Measurements from ENCODE around the gene PAH. TPM values are rescaled to one million over a fixed set of nuclear protein-coding genes. Genes with fewer than 3 reads are reported as not detected.

Gene PAH
- total RNA-seq, 3 donors from 2014 or later: 2.8 TPM; not detected in 2

DNA sequence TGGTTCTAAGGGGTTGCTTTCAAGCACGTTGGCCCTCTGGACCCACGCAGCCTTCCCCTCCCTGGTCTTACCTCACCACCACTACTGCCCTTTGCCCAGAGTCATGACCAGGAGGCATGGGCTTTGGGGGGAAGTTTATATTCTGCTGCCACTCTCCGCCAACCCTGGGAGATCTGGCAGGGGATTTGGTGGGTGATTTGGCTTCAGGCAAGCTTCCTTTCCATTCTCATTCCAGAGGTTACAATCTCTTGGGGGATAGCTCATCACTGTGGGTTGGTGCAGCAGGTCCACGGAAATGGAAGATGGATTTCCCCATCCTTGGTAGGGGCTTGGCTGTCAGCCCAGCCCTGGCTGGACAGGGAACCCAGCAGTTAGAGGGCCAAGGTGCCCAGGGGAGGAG is 6.3 kb downstream of the PAH start:
- no peak for DNase-seq (ENCODE audit: low spot score in 2 of 2)
- intact Hi-C loops (cut with DNase I; ENCODE audit: low total_unique reads): no loop called here
- no peaks in the 10 kb centered on the region for H3K27me3 ChIP-seq
- no peak overlapping the region for H3K27ac ChIP-seq
- H3K4me1 ChIP-seq: no peaks in the 10 kb centered on the region
- H3K9me3 ChIP-seq: no peaks in the 10 kb centered on the region
- TF ChIP-seq POLR2AphosphoS5 (IDR thresholded peaks at IDR 0.05) (no peak), POLR2A (IDR thresholded peaks at IDR 0.05) (no peak)
- TF ChIP-seq, protein P1, sequence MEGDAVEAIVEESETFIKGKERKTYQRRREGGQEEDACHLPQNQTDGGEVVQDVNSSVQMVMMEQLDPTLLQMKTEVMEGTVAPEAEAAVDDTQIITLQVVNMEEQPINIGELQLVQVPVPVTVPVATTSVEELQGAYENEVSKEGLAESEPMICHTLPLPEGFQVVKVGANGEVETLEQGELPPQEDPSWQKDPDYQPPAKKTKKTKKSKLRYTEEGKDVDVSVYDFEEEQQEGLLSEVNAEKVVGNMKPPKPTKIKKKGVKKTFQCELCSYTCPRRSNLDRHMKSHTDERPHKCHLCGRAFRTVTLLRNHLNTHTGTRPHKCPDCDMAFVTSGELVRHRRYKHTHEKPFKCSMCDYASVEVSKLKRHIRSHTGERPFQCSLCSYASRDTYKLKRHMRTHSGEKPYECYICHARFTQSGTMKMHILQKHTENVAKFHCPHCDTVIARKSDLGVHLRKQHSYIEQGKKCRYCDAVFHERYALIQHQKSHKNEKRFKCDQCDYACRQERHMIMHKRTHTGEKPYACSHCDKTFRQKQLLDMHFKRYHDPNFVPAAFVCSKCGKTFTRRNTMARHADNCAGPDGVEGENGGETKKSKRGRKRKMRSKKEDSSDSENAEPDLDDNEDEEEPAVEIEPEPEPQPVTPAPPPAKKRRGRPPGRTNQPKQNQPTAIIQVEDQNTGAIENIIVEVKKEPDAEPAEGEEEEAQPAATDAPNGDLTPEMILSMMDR (IDR thresholded peaks at IDR 0.05): no peak
- no peaks in the 10 kb centered on the region for H3K36me3 ChIP-seq
- no peak overlapping the region for H3K4me3 ChIP-seq

DNA sequence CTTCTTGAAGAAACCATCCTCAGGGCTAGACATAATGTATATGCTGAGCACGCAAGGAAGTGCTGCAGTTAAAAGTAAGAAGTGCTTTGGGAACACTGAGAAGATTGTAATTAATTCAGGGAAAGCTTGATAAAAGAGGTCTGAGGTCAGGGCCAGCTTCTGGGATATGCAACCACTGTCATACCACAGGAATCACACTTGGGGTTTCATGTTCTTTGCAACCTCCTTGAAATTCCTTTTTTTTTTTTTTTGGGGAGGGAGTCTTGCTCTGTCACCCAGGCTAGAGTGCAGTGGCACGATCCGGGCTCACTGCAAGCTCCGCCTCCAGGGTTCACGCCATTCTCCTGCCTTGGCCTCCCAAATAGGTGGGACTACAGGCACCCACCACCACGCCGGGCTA is 6.9 kb downstream of the PAH start:
- no peaks in the 10 kb centered on the region for H3K4me1 ChIP-seq
- no peaks in the 10 kb centered on the region for H3K27me3 ChIP-seq
- intact Hi-C loops (cut with DNase I; ENCODE audit: low total_unique reads): no loop called here
- no peaks in the 10 kb centered on the region for H3K9me3 ChIP-seq
- no peaks in the 10 kb centered on the region for H3K36me3 ChIP-seq
- no peak overlapping the region for H3K4me3 ChIP-seq
- no peak for DNase-seq (ENCODE audit: low spot score in 2 of 2)
- TF ChIP-seq, protein P1 (IDR thresholded peaks at IDR 0.05): no peak
- TF ChIP-seq POLR2A (IDR thresholded peaks at IDR 0.05) (no peak), POLR2AphosphoS5 (IDR thresholded peaks at IDR 0.05) (no peak)
- H3K27ac ChIP-seq: no peak overlapping the region

DNA sequence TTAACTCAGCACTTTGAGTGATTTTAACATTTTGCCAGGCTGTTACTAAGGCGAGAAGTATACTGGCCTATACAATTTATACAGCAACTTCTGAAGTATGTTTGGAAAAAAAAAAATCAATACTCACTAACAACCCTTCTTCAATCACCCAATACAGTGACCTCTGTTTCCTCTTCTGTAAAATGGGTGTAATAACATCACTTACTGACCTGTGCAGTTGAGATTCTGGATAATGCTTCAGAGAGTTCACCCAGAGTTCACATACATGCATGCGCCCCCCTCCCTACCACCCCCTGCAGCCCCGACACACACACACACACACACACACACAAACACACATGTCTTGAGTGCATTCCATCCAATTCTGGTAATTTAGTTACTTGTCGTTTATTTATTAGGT is 9.1 kb downstream of the PAH start:
- no peak overlapping the region for H3K27ac ChIP-seq
- no peaks in the 10 kb centered on the region for H3K36me3 ChIP-seq
- no peaks in the 10 kb centered on the region for H3K9me3 ChIP-seq
- H3K4me1 ChIP-seq: no peaks in the 10 kb centered on the region
- no peaks in the 10 kb centered on the region for H3K27me3 ChIP-seq
- TF ChIP-seq, protein P1 (IDR thresholded peaks at IDR 0.05): no peak
- TF ChIP-seq POLR2A (IDR thresholded peaks at IDR 0.05) (no peak), POLR2AphosphoS5 (IDR thresholded peaks at IDR 0.05) (no peak)
- intact Hi-C loops (cut with DNase I; ENCODE audit: low total_unique reads): no loop called here
- no peak overlapping the region for H3K4me3 ChIP-seq
- DNase-seq (ENCODE audit: low spot score in 2 of 2): no peak

DNA sequence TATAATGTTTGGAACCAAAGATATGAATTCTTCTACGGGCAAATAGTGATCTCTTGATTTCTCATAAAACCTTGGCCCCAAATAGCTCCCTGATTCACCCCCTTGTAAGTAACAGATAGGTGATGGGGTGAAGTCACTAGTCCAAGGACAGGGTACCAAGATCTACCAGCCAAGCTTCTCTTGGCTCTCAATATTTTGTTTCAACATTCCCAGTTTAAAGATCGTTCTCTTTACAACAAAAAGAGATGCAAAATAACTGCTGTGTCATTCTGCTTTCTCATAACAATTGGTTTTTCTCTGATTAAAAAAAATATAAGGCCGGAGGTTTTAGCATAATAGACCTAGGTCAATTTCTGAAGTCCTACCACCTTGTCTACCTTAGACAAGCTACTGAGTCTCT is 11.8 kb downstream of the PAH start:
- TF ChIP-seq POLR2AphosphoS5 (IDR thresholded peaks at IDR 0.05) (no peak), POLR2A (IDR thresholded peaks at IDR 0.05) (no peak)
- TF ChIP-seq, protein P1 (IDR thresholded peaks at IDR 0.05): no peak
- no peak for DNase-seq (ENCODE audit: low spot score in 2 of 2)
- intact Hi-C loops (cut with DNase I; ENCODE audit: low total_unique reads): no loop called here

DNA sequence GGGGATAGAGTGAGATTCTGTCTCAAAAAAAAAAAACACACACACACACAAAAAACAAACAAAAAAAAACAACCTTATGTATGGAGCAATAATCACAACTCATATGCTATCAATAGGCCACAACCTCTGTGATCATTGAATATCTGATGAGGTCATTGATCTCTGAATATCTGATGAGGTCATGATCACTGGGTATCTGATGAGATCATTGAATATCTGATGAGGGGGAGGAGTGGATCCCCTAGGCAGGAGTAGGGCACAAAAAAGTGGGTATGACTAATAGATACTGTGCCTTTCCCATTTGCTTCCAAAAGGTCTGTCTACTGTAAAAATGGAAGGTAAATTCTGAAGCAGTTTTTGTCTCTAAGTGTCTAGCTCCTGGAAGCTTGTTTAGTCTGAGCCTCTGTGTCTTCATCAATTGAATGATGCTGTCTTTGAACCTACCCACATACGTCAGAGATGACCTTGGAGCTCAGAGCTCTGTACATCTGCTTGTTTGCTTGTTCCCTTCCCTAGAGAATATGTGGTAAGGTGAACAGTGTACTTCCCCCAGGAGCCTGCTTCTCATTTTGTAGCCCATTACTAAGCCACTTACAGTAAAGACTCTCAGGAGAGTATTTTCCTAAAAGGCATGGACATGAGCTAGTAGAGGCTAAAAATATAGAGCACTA is 13.6 kb downstream of the PAH start:
- H3K36me3 ChIP-seq: no peaks in the 10 kb centered on the region
- TF ChIP-seq POLR2AphosphoS5 (IDR thresholded peaks at IDR 0.05) (no peak), POLR2A (IDR thresholded peaks at IDR 0.05) (no peak)
- TF ChIP-seq, protein P1 (IDR thresholded peaks at IDR 0.05): no peak
- no peak overlapping the region for H3K4me3 ChIP-seq
- no peaks in the 10 kb centered on the region for H3K27me3 ChIP-seq
- no peaks in the 10 kb centered on the region for H3K4me1 ChIP-seq
- H3K27ac ChIP-seq: no peak overlapping the region
- intact Hi-C loops (cut with DNase I; ENCODE audit: low total_unique reads): no loop called here
- DNase-seq (ENCODE audit: low spot score in 2 of 2): no peak
- H3K9me3 ChIP-seq: no peaks in the 10 kb centered on the region

More for the DNA sequence above, 11.8 kb downstream of the PAH start:
- H3K9me3 ChIP-seq: no peaks in the 10 kb centered on the region
- H3K36me3 ChIP-seq: no peaks in the 10 kb centered on the region
- H3K27me3 ChIP-seq: no peaks in the 10 kb centered on the region
- no peaks in the 10 kb centered on the region for H3K4me1 ChIP-seq
- no peak overlapping the region for H3K4me3 ChIP-seq
- no peak overlapping the region for H3K27ac ChIP-seq

Measured in breast epithelium (tissue), 4 donors.